RWPE2 (cell line): Measurements from ENCODE around the gene THSD4.

Source experiments
- ATAC-seq: fragments of 200-7000 bp; cut with Tn5 transposase; 3 replicates; pipeline ENCODE4 v1.9.1; 2021; ENCODE audit warnings: low read depth
- DNase-seq: peaks from one replicate; pipeline ENCODE4 v3.0.0-alpha.2; 2020; ENCODE audit warnings: low spot score
- H3K27ac ChIP-seq: fragments of 450-650 bp; 2 replicates; pipeline ENCODE4 v1.5.1; 2017; ENCODE audit warnings: mild to moderate bottlenecking; ENCODE audit not compliant: poor library complexity, severe bottlenecking
- H3K27me3 ChIP-seq: fragments of 250-450 bp; sonication (Bioruptor Pico); 2 replicates; pipeline ENCODE4 v1.5.1; 2021; ENCODE audit warnings: mild to moderate bottlenecking, moderate library complexity; ENCODE audit not compliant: insufficient read depth, poor library complexity, severe bottlenecking
- H3K36me3 ChIP-seq: fragments of 250-450 bp; sonication (Bioruptor Pico); 2 replicates; pipeline ENCODE4 v1.5.1; 2020; ENCODE audit warnings: low read depth, mild to moderate bottlenecking, moderate library complexity
- H3K4me1 ChIP-seq: fragments of 250-450 bp; sonication (Bioruptor Pico); 2 replicates; pipeline ENCODE4 v1.5.1; 2021; ENCODE audit warnings: mild to moderate bottlenecking, moderate library complexity; ENCODE audit not compliant: insufficient read depth, poor library complexity, severe bottlenecking
- H3K4me3 ChIP-seq: fragments of 250-450 bp; sonication (Bioruptor Pico); 2 replicates; pipeline ENCODE4 v1.5.1; 2021; ENCODE audit warnings: mild to moderate bottlenecking, moderate library complexity; ENCODE audit not compliant: severe bottlenecking
- H3K9me3 ChIP-seq: fragments of 250-450 bp; sonication (Bioruptor Pico); 2 replicates; pipeline ENCODE4 v1.5.1; 2021; ENCODE audit warnings: mild to moderate bottlenecking, moderate library complexity; ENCODE audit not compliant: severe bottlenecking
- TF ChIP-seq, protein P1 (sequence below): fragments of 450-650 bp; IDR thresholded peaks from one replicate; pipeline ENCODE4 v1.5.1; 2017; ENCODE audit warnings: mild to moderate bottlenecking, moderate library complexity; ENCODE audit not compliant: poor library complexity, severe bottlenecking

THSD4 gene

GRCh38 chr15:71149646-71150557 lies 34.6 kb downstream of the THSD4 start:
- H3K36me3 ChIP-seq, result peaks cover 61% of the 10 kb centered on the region
- no peak for ATAC-seq
- no peaks in the 10 kb centered on the region for H3K9me3 ChIP-seq
- TF ChIP-seq, protein P1, sequence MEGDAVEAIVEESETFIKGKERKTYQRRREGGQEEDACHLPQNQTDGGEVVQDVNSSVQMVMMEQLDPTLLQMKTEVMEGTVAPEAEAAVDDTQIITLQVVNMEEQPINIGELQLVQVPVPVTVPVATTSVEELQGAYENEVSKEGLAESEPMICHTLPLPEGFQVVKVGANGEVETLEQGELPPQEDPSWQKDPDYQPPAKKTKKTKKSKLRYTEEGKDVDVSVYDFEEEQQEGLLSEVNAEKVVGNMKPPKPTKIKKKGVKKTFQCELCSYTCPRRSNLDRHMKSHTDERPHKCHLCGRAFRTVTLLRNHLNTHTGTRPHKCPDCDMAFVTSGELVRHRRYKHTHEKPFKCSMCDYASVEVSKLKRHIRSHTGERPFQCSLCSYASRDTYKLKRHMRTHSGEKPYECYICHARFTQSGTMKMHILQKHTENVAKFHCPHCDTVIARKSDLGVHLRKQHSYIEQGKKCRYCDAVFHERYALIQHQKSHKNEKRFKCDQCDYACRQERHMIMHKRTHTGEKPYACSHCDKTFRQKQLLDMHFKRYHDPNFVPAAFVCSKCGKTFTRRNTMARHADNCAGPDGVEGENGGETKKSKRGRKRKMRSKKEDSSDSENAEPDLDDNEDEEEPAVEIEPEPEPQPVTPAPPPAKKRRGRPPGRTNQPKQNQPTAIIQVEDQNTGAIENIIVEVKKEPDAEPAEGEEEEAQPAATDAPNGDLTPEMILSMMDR, result no peak
- H3K27me3 ChIP-seq, result no peaks in the 10 kb centered on the region
- H3K27ac ChIP-seq, result peak overlapping the region; percentile 58
- H3K4me1 ChIP-seq, result peaks cover 24% of the 10 kb centered on the region
- no peak overlapping the region for H3K4me3 ChIP-seq
- no peak for DNase-seq

DNA sequence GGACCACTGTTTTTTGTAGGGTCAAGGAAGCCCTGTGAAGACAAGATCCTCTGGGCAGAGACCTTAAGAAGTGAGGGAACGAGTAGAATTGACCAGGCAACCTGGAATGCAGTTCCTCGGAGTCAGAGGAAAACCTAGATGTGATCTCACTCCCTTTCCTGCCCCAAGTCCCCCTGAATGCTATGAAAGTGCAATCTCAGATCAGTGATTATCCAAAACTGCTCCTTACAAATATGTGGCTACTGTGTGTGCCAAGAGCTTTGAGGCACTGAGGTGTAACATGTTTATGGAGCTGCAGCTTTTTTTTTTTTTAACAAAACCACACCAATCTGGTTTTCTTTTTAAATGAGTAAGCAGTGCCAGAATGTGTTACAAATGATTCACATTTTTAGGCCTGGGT lies 35.8 kb downstream of the THSD4 start:
- H3K27ac ChIP-seq, result peak overlapping the region; percentile 58
- H3K9me3 ChIP-seq, result no peaks in the 10 kb centered on the region
- peak; percentile 38 for ATAC-seq
- DNase-seq, result no peak
- no peaks in the 10 kb centered on the region for H3K27me3 ChIP-seq
- peaks cover 24% of the 10 kb centered on the region for H3K4me1 ChIP-seq
- no peak overlapping the region for H3K4me3 ChIP-seq
- TF ChIP-seq, protein P1, result no peak
- peaks cover 70% of the 10 kb centered on the region for H3K36me3 ChIP-seq

- Histone ChIP-seq H3K4me3 (no peak overlapping the region), H3K4me1 (peaks cover 24% of the 10 kb centered on the region), H3K36me3 (peaks cover 68% of the 10 kb centered on the region), H3K9me3 (no peaks in the 10 kb centered on the region), H3K27me3 (no peaks in the 10 kb centered on the region), H3K27ac (peak overlapping the region; percentile 58)
- TF ChIP-seq, protein P1, result no peak
- no peak for ATAC-seq
- no peak for DNase-seq
These were observed 37.3 kb downstream of the THSD4 start for GRCh38 chr15:71152542-71152941.

- Histone ChIP-seq H3K36me3 (peaks cover 66% of the 10 kb centered on the region), H3K27ac (peak overlapping the region; percentile 58), H3K9me3 (no peaks in the 10 kb centered on the region), H3K4me1 (peaks cover 28% of the 10 kb centered on the region), H3K27me3 (no peaks in the 10 kb centered on the region), H3K4me3 (no peak overlapping the region)
- TF ChIP-seq, protein P1, result no peak
- DNase-seq (no peak), ATAC-seq (peak; percentile 81)
These were observed 38.7 kb downstream of the THSD4 start for GRCh38 chr15:71153823-71154524.
